Panc1 (cell line): Measurements from ENCODE around the gene CHN1. TPM values are rescaled to one million over a fixed set of nuclear protein-coding genes. Genes with fewer than 3 reads are reported as not detected.

Experiments used
- ATAC-seq: fragments of 200-7000 bp; cut with Tn5 transposase; 2 replicates; pipeline ENCODE4 v1.9.1; 2020; ENCODE audit warnings: mild to moderate bottlenecking, moderate library complexity
- BruUV-seq: library from RNA; stranded (reverse); fragments of 400-500 nt; replicated peaks from 2 replicates; lab custom pipeline; 2021; lab: Mats Ljungman, UMichigan
- CTCF ChIA-PET: fragments of 300-600 bp; sonication (Branson Sonifier 250); formaldehyde crosslinking; loops from one replicate; lab custom pipeline; 2022; ENCODE audit warnings: antibody characterized with exemption; lab: Charles Lee
- POLR2A ChIA-PET: fragments of 300-600 bp; sonication (Branson Sonifier 250); formaldehyde crosslinking; loops from one replicate; lab custom pipeline; 2022; ENCODE audit warnings: antibody characterized with exemption; lab: Charles Lee
- DNase-seq: peaks from one replicate; pipeline ENCODE4 v3.0.0-alpha.2; 2010; ENCODE audit warnings: low read depth, low spot score
- H3K27ac ChIP-seq: 2 replicates; pipeline ENCODE4 v1.5.1; 2011; ENCODE audit warnings: mild to moderate bottlenecking, low read length, inconsistent platforms
- H3K27me3 ChIP-seq: fragments of 200-500 bp; sonication (Bioruptor generic); 2 replicates; pipeline ENCODE4 v1.6.0; 2014; ENCODE audit warnings: low read length, inconsistent platforms; ENCODE audit not compliant: control insufficient read depth, insufficient read depth
- H3K36me3 ChIP-seq: fragments of 200-500 bp; sonication (Bioruptor generic); 2 replicates; pipeline ENCODE4 v1.5.1; 2014; ENCODE audit warnings: inconsistent platforms, mild to moderate bottlenecking, low read length, moderate library complexity; ENCODE audit not compliant: control insufficient read depth, insufficient read depth
- H3K4me1 ChIP-seq: 2 replicates; pipeline ENCODE4 v1.5.1; 2011; ENCODE audit warnings: inconsistent platforms, mild to moderate bottlenecking, low read length, moderate library complexity; ENCODE audit not compliant: control insufficient read depth, insufficient read depth
- H3K4me3 ChIP-seq, 2 experiments: 2 replicates each; pipeline ENCODE4 v1.5.1; 2011 to 2012; ENCODE audit warnings: low read depth in 2 of 2, low read length in 2 of 2, mild to moderate bottlenecking in 2 of 2, inconsistent platforms in 1 of 2, moderate library complexity in 1 of 2
- H3K9me3 ChIP-seq: fragments of 200-500 bp; sonication (Bioruptor generic); 2 replicates; pipeline ENCODE4 v1.5.1; 2014; ENCODE audit warnings: low read depth, mild to moderate bottlenecking, inconsistent platforms, low read length, moderate library complexity; ENCODE audit not compliant: control insufficient read depth, insufficient read depth
- CTCF ChIP-seq: fragments of 450-650 bp; IDR thresholded peaks from 2 replicates; pipeline ENCODE4 v1.5.1; 2017; ENCODE audit warnings: mild to moderate bottlenecking
- POLR2AphosphoS5 ChIP-seq: IDR thresholded peaks from 2 replicates; pipeline ENCODE4 v1.6.1; 2012; ENCODE audit warnings: mild to moderate bottlenecking, low read depth, low read length, moderate library complexity
- REST ChIP-seq, 2 experiments: IDR thresholded peaks; 2 replicates each; pipeline ENCODE4 v1.6.1; 2011 to 2012; ENCODE audit warnings: low read depth in 2 of 2, control low read depth in 1 of 2, low read length in 1 of 2, mild to moderate bottlenecking in 1 of 2, moderate library complexity in 1 of 2; ENCODE audit not compliant: insufficient read depth in 1 of 2
- SIN3A ChIP-seq: IDR thresholded peaks from 2 replicates; pipeline ENCODE4 v1.6.1; 2012; ENCODE audit warnings: low read depth, mild to moderate bottlenecking, low read length, moderate library complexity, borderline replicate concordance; ENCODE audit not compliant: insufficient read depth
- TCF7L2 ChIP-seq: IDR thresholded peaks from 2 replicates; pipeline ENCODE4 v1.6.1; 2011; ENCODE audit warnings: mild to moderate bottlenecking, low read depth, low read length, inconsistent platforms
- in situ Hi-C: cut with HindIII; loops from 2 replicates; pipeline ENCODE4 v1.10.0; 2016; ENCODE audit warnings: low sequenced_read_pairs, low pct_unique_long_range_greater_than_20kb
- intact Hi-C: fragments of 100-400 bp; cut with micrococcal nuclease; formaldehyde crosslinking; loops from one replicate; pipeline ENCODE4 v1.10.0; 2022; ENCODE audit not compliant: unreplicated experiment
- total RNA-seq: library from RNA; stranded (reverse); gene quantifications from one replicate; pipeline ENCODE4 v1.2.1, GENCODE V29; 2021; ENCODE audit not compliant: unreplicated experiment

CHN1 gene
- total RNA-seq, 1 experiment from 2014 or later = 20.8 TPM

GRCh38 chr2:174844295-174844708 lies 160.9 kb downstream of the CHN1 start:
- POLR2A ChIA-PET = no interaction called here

GRCh38 chr2:174842496-174842895 lies 162.7 kb downstream of the CHN1 start:
- TF ChIP-seq POLR2AphosphoS5 (no peak), CTCF (no peak), TCF7L2 (no peak), REST (IDR thresholded peaks at IDR 0.05; ENCODE audit: insufficient read depth in 1 of 2, low read depth in 2 of 2, low read length in 1 of 2) (no peak), SIN3A (no peak)
- Histone ChIP-seq H3K36me3 (no peaks in the 10 kb centered on the region), H3K4me3 (no peak overlapping the region), H3K4me1 (peaks cover 4% of the 10 kb centered on the region; the same call in 1 of the 2 replicates), H3K27ac (no peak overlapping the region), H3K27me3 (no peaks in the 10 kb centered on the region), H3K9me3 (no peaks in the 10 kb centered on the region)
- DNase-seq = no peak
- in situ Hi-C loops (no loop called here), intact Hi-C loops (no loop called here)
- POLR2A ChIA-PET = no interaction called here
- CTCF ChIA-PET = no interaction called here
- no TSS peak for BruUV-seq
- no peak for ATAC-seq

More at GRCh38 chr2:174844295-174844708, 160.9 kb downstream of the CHN1 start:
- in situ Hi-C loops (no loop called here), intact Hi-C loops (no loop called here)
- TF ChIP-seq SIN3A (no peak), POLR2AphosphoS5 (no peak), REST (IDR thresholded peaks at IDR 0.05; ENCODE audit: insufficient read depth in 1 of 2, low read depth in 2 of 2, low read length in 1 of 2) (no peak), TCF7L2 (no peak), CTCF (no peak)
- Histone ChIP-seq H3K27ac (no peak overlapping the region), H3K9me3 (no peaks in the 10 kb centered on the region), H3K4me1 (peaks cover 4% of the 10 kb centered on the region; the same call in 1 of the 2 replicates), H3K36me3 (no peaks in the 10 kb centered on the region), H3K27me3 (no peaks in the 10 kb centered on the region), H3K4me3 (no peak overlapping the region)
- CTCF ChIA-PET = no interaction called here
- BruUV-seq = no TSS peak
- no peak for ATAC-seq
- DNase-seq = no peak
